ENCODE results near the gene ZNF283. TPM values are rescaled to one million over a fixed set of nuclear protein-coding genes. Genes with fewer than 3 reads are reported as not detected.

ZNF283 gene
- 12.7 TPM for total RNA-seq
- long read RNA-seq, partial matches to known transcripts, result 1 of 10 reads
- long read RNA-seq, other reads (novel, unspliced or antisense), result 9 of 10 reads

GRCh38 chr19:43826787-43827754, at the start of gene ZNF283:
ZNF283 (plus strand) TSS chr19:43827321; CDS start chr19:43833505, 6,184 bp downstream.
- peaks cover 10% of the 10 kb centered on the region for H3K4me1 ChIP-seq
- H3K4me3 ChIP-seq, result peak within 1 kb of the TSS; percentile 67
- H3K9me3 ChIP-seq, result no peaks in the 10 kb centered on the region
- H3K36me3 ChIP-seq, result peaks cover 33% of the 10 kb centered on the region
- ATAC-seq (peak; percentile 98 to 99), DNase-seq (peak; percentile 91)
- intact Hi-C loops (cut with DNase I), result no loop called here
- H3K27ac ChIP-seq, result peak within 1 kb of the TSS; percentile 46
- no peaks in the 10 kb centered on the region for H3K27me3 ChIP-seq (ENCODE audit: low read depth)
- TF ChIP-seq CTCF (IDR thresholded peaks at IDR 0.05), result no peak

- peak overlapping the region; percentile 1 for H3K4me3 ChIP-seq
- H3K4me1 ChIP-seq, result peaks cover 35% of the 10 kb centered on the region
- H3K36me3 ChIP-seq, result no peaks in the 10 kb centered on the region
- H3K27me3 ChIP-seq (ENCODE audit: low read depth), result peaks cover 6% of the 10 kb centered on the region
- DNase-seq, result no peak
- intact Hi-C loops (cut with DNase I), result no loop called here
- no peak for ATAC-seq
- H3K9me3 ChIP-seq, result no peaks in the 10 kb centered on the region
- peak overlapping the region; percentile 18 for H3K27ac ChIP-seq
- TF ChIP-seq CTCF (IDR thresholded peaks at IDR 0.05), result no peak
Observed at GRCh38 chr19:43778651-43779050, 48.5 kb upstream of the ZNF283 start.

GRCh38 chr19:43779147-43779819, 47.8 kb upstream of the ZNF283 start:
- peak overlapping the region; percentile 18 for H3K27ac ChIP-seq
- H3K4me1 ChIP-seq, result peaks cover 35% of the 10 kb centered on the region
- TF ChIP-seq CTCF (IDR thresholded peaks at IDR 0.05), result no peak
- no peaks in the 10 kb centered on the region for H3K9me3 ChIP-seq
- intact Hi-C loops (cut with DNase I), result no loop called here
- H3K27me3 ChIP-seq (ENCODE audit: low read depth), result peaks cover 6% of the 10 kb centered on the region
- H3K36me3 ChIP-seq, result no peaks in the 10 kb centered on the region
- DNase-seq (peak; percentile 78), ATAC-seq (peak in 1 of 2 donors; percentile 24)
- H3K4me3 ChIP-seq, result peak overlapping the region; percentile 1

GRCh38 chr19:43779820-43780219, 47.3 kb upstream of the ZNF283 start:
- peaks cover 32% of the 10 kb centered on the region for H3K4me1 ChIP-seq
- TF ChIP-seq CTCF (IDR thresholded peaks at IDR 0.05), result no peak
- intact Hi-C loops (cut with DNase I), result no loop called here
- H3K9me3 ChIP-seq, result no peaks in the 10 kb centered on the region
- H3K27ac ChIP-seq, result peak overlapping the region; percentile 18
- no peak for ATAC-seq
- H3K4me3 ChIP-seq, result peak overlapping the region; percentile 19
- no peaks in the 10 kb centered on the region for H3K36me3 ChIP-seq
- peaks cover 6% of the 10 kb centered on the region for H3K27me3 ChIP-seq (ENCODE audit: low read depth)
- DNase-seq, result no peak

- ATAC-seq, result peak; percentile 15 to 44
- no peaks in the 10 kb centered on the region for H3K9me3 ChIP-seq
- H3K4me1 ChIP-seq, result peaks cover 33% of the 10 kb centered on the region
- intact Hi-C loops (cut with DNase I), result no loop called here
- H3K27me3 ChIP-seq (ENCODE audit: low read depth), result peaks cover 6% of the 10 kb centered on the region
- H3K4me3 ChIP-seq, result peak within 1 kb of the TSS; percentile 36
- H3K36me3 ChIP-seq, result no peaks in the 10 kb centered on the region
- DNase-seq, result no peak
- TF ChIP-seq CTCF (IDR thresholded peaks at IDR 0.05), result no peak
- H3K27ac ChIP-seq, result no peak within 1 kb of the TSS
Observed at GRCh38 chr19:43780706-43781525, 46.2 kb upstream of the ZNF283 start, which contains the start of gene KCNN4. KCNN4 (minus strand) TSS chr19:43780973; CDS start chr19:43780861, 112 bp downstream.
